ENCODE results near the gene RTKN. TPM values are rescaled to one million over a fixed set of nuclear protein-coding genes. Genes with fewer than 3 reads are reported as not detected.
A peak's percentile ranks its signal among the peaks of the same experiment; 100 is the strongest.
"Not testable (repeated sequence)": the region's sequence is repeated elsewhere in the genome, so short reads cannot be mapped to it uniquely, and the experiment has no call there.

Gene RTKN
- total RNA-seq, 1 experiment from 2014 or later: 27.0 TPM

DNA sequence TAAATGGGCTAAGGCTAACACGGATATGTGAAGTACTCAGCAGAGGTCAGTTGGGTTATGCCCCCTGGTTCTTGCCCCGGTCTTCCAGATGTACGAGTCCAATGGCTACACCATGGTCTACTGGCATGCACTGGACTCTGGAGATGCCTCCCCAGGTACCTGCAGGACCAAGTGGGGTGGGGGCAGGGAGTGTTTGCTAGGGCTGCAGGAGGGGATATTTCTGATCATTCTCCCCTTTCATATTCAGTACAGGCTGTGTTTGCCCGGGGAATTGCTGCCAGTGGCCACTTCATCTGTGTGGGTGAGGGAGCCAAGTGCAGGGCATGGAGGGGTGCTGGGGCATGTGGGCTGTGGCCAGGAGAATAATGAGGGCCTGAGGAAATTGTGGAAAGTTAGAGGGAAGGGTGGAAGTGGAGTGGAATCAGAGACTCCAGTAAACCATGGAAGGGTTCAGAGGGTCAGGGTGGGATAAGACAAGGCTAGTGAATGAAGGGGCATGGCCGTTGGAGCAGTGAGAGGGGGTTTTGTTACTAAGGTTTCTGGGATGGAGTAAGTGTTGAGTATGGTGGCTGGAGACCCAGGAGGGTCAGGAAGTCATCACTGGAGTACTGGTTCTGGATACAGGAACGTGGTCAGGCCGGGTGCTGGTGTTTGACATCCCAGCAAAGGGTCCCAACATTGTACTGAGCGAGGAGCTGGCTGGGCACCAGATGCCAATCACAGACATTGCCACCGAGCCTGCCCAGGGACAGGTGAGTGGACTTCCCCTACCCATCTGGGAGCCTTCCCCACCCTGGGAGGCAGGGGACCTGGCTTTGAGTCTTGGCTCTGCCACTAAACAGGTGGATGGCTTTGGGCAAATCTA is 18.3 kb downstream of the RTKN start:
- intact Hi-C loops (cut with micrococcal nuclease; ENCODE audit: unreplicated experiment): no loop called here
- H3K4me1 ChIP-seq (ENCODE audit: insufficient read depth, low read length, poor library complexity, severe bottlenecking): peaks cover 4% of the 10 kb centered on the region
- POLR2A ChIA-PET (ENCODE audit: low non-redundant PET): no interaction called here
- H3K4me3 ChIP-seq (ENCODE audit: low read depth, low read length, poor library complexity, severe bottlenecking): no peak overlapping the region
- H3K9me3 ChIP-seq (ENCODE audit: low read depth, low read length, poor library complexity, severe bottlenecking): no peaks in the 10 kb centered on the region
- H3K27ac ChIP-seq (ENCODE audit: low read depth, low read length, poor library complexity, severe bottlenecking): no peak overlapping the region
- H3K27me3 ChIP-seq (replicated peaks; ENCODE audit: insufficient read depth, low read depth, low read length, poor library complexity): no peaks in the 10 kb centered on the region
- no peak for DNase-seq (ENCODE audit: low spot score)
- CTCF ChIA-PET: no interaction called here
- H3K36me3 ChIP-seq (ENCODE audit: insufficient read depth, low read length, poor library complexity, severe bottlenecking): peaks cover 19% of the 10 kb centered on the region
- no peak for TF ChIP-seq EZH2 (IDR thresholded peaks at IDR 0.05; ENCODE audit: borderline replicate concordance, low read depth, low read length, poor library complexity, severe bottlenecking)
- TF ChIP-seq, protein P1, sequence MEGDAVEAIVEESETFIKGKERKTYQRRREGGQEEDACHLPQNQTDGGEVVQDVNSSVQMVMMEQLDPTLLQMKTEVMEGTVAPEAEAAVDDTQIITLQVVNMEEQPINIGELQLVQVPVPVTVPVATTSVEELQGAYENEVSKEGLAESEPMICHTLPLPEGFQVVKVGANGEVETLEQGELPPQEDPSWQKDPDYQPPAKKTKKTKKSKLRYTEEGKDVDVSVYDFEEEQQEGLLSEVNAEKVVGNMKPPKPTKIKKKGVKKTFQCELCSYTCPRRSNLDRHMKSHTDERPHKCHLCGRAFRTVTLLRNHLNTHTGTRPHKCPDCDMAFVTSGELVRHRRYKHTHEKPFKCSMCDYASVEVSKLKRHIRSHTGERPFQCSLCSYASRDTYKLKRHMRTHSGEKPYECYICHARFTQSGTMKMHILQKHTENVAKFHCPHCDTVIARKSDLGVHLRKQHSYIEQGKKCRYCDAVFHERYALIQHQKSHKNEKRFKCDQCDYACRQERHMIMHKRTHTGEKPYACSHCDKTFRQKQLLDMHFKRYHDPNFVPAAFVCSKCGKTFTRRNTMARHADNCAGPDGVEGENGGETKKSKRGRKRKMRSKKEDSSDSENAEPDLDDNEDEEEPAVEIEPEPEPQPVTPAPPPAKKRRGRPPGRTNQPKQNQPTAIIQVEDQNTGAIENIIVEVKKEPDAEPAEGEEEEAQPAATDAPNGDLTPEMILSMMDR (conservative IDR thresholded peaks at IDR 0.05; ENCODE audit: low read depth, low read length): no peak
- BruUV-seq (replicated peaks): no TSS peak

DNA sequence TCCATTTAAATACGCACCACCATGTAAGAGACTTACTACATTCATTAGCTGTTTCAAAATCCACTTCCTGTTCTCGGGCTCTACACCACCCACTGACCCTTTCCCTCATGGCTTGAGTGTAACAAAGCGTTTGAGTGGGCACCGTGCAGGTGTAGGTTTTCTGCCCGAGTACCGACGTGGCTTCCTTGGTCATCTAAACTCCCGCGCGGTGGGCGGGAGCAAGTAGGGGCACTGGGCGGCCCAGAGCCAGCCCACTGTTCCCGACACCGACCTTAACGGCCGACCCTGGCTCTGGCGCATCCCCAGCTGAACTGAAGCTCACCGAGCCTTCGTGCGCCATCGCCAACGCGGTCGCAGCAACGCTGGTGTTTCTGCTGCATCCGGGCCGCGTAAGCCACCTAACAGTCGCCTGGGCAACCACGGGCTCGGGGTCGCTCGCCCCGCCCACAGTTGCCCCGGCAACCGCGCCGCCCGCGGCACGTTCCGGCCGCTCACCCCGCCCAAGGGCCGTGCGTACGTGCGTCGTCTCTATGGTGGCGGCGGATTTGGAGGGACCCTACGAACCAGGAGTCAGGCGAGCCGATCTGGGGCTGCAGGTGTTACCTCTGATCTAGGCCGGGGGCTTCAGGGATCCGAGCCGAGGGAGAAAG is 20.4 kb downstream of the RTKN start, which contains the start of the genes C2orf81 and WDR54:
Gene C2orf81, minus strand, starts transcription at position 399 of the 650 bp plus-strand sequence. Its CDS starts 59 bp downstream, at position 340.
Gene WDR54, plus strand, starts transcription at position 510 of the 650 bp plus-strand sequence. CDS start 424 bp downstream, outside the sequence.
- TF ChIP-seq, protein P1 (conservative IDR thresholded peaks at IDR 0.05; ENCODE audit: low read depth, low read length): no peak
- no peak for TF ChIP-seq EZH2 (IDR thresholded peaks at IDR 0.05; ENCODE audit: borderline replicate concordance, low read depth, low read length, poor library complexity, severe bottlenecking)
- ChIA-PET CTCF (no interaction called here), POLR2A (ENCODE audit: low non-redundant PET) (no interaction called here)
- no TSS peak for BruUV-seq (replicated peaks)
- DNase-seq (ENCODE audit: low spot score): peak; percentile 95
- Histone ChIP-seq H3K4me1 (ENCODE audit: insufficient read depth, low read length, poor library complexity, severe bottlenecking) (peaks cover 4% of the 10 kb centered on the region), H3K27ac (ENCODE audit: low read depth, low read length, poor library complexity, severe bottlenecking) (no peak within 1 kb of the TSS), H3K4me3 (ENCODE audit: low read depth, low read length, poor library complexity, severe bottlenecking) (peak within 1 kb of the TSS; percentile 72), H3K27me3 (replicated peaks; ENCODE audit: insufficient read depth, low read depth, low read length, poor library complexity) (no peaks in the 10 kb centered on the region), H3K9me3 (ENCODE audit: low read depth, low read length, poor library complexity, severe bottlenecking) (no peaks in the 10 kb centered on the region), H3K36me3 (ENCODE audit: insufficient read depth, low read length, poor library complexity, severe bottlenecking) (peaks cover 6% of the 10 kb centered on the region)
- intact Hi-C loops (cut with micrococcal nuclease; ENCODE audit: unreplicated experiment): no loop called here

DNA sequence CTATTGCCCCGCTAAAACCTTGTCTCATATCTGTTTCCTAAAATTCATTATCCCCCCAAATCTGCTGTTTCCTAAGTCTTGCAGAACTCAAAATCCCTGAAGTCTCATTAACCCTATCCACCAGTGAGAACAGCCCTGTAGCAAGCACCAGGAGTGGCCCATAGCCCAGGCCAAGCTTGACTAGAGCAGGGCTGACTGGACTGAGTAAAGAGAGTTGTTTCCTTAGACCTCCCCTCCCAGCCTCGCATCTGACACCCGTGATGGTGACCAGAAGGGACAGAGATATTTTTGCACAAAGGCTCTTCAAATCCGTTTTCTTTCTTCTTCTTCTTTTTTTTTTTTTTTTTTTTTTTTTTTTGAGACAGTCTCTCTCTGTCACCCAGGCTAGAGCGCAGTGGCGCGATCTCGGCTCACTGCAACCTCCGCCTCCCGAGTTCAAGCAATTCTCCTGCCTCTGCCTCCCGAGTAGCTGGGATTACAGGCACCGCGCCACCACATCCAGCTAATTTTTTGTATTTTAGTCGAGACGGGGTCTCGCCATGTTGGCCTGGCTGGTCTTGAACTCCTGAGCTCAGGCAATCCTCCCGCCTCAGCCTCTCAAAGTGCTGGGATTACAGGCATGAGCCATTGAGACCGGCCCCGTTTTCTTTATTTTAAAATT is 21.2 kb downstream of the RTKN start:
- H3K36me3 ChIP-seq (ENCODE audit: insufficient read depth, low read length, poor library complexity, severe bottlenecking); POLR2A ChIA-PET (ENCODE audit: low non-redundant PET); H3K27me3 ChIP-seq (replicated peaks; ENCODE audit: insufficient read depth, low read depth, low read length, poor library complexity); H3K9me3 ChIP-seq (ENCODE audit: low read depth, low read length, poor library complexity, severe bottlenecking); H3K27ac ChIP-seq (ENCODE audit: low read depth, low read length, poor library complexity, severe bottlenecking); BruUV-seq (replicated peaks); DNase-seq (ENCODE audit: low spot score); H3K4me1 ChIP-seq (ENCODE audit: insufficient read depth, low read length, poor library complexity, severe bottlenecking); intact Hi-C loops (cut with micrococcal nuclease; ENCODE audit: unreplicated experiment); CTCF ChIA-PET: not testable (repeated sequence)
- peak overlapping the region; percentile 72 for H3K4me3 ChIP-seq (ENCODE audit: low read depth, low read length, poor library complexity, severe bottlenecking)

Measured in A673 (cell line).